RKO (cell line): ENCODE measurements around the gene FMN2.

Experiments used
- DNase-seq: peaks from one replicate; pipeline ENCODE4 v3.0.0-alpha.2; 2016; ENCODE audit warnings: low spot score

FMN2 gene

DNA sequence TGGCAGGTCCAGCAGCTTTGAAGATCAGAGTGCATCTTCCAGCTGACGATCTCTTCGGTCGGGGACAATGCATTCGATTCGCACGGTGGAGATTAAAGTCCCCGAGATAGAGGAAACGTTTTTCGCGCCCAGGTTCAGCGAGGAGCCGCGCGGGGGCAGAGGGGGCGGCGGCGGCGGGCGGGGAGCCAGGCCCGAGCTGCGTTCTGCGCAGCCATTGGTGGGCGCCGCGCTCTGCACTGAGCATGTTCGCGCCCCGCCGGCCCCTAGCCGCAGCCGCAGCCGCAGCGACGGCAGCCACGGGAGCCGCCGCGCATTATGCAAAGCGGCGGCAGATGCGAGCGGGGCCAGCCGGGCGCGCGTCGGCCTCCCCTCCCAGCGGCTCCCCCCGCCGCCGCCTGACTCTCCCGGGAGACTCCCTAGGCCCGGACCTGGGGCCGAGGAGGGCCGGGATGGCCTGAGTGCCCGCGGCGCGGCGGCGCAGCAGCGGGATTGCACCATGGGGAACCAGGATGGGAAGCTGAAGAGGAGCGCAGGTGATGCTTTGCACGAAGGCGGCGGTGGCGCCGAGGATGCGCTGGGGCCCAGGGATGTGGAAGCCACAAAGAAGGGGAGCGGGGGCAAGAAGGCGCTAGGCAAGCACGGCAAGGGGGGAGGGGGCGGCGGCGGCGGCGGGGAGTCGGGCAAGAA, at the start of gene FMN2:
TSS of gene FMN2 (plus strand) at position 270 of the 687 bp plus-strand sequence. CDS start at position 497, 227 bp downstream.
- no peak for DNase-seq

DNA sequence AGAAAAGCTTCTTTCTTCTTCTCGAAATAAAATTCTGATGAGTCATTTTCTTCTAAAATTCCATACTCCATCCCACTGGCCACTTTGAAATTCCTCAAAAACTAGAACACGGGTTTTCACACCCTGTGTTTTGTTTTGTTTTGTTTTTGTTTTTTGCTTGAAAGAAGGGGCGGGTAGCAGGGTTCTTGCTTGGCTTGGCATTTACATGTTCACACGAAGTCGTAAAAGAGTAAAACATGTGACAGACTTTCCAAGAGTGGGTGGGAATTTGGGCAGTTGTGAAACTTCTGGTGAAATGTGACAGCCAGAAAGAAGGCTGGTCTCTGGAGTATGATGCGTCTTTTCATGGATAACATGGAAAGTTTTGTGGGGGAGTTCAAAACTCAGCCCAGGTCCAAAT, 47.1 kb upstream of the FMN2 start:
- no peak for DNase-seq

DNA sequence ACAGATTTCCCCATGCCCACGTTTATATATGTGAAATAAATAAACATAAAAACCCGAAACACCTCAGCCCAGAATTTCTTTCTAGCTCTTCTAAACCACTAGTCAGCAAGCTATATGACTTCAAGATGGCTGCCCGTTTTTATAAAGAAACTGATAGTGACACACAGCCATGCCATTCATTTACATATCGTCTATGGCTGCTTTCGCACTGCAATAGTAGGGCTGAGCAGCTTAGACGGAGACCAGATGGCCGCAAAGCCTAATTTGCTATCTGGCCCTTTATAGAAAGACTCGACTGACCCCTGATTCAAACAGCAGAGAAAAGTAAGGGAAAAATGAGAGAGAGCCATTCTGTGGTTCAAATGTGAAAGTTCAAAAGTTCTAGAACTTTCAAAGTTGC, 45.7 kb upstream of the FMN2 start:
- no peak for DNase-seq

DNA sequence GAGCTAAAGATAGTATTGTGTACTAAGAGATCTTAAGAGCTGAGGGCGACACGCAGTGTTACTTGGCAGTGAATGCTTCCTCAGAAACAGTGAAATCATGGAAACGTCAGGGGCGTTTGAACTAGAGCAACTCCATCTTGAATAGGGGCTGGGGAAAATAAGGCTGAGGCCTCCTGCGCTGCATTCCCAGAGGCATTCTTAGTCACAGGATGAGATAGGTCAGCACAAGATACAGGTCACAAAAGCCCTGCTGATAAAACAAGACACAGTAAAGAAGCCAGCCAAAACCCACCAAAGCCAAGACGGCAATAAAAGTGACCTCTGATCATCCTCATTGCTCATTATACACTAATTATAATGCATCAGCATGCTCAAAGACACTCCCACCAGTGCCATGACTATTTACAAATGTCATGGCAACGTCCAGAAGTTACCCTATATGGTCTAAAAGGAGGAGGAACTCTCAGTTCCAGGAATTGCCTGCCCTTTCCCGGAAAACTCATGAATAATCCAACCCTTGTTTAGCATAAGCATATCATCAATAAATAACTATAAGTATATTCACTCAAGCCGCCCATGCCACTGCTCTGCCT, 37.5 kb upstream of the FMN2 start:
- DNase-seq, result no peak

DNA sequence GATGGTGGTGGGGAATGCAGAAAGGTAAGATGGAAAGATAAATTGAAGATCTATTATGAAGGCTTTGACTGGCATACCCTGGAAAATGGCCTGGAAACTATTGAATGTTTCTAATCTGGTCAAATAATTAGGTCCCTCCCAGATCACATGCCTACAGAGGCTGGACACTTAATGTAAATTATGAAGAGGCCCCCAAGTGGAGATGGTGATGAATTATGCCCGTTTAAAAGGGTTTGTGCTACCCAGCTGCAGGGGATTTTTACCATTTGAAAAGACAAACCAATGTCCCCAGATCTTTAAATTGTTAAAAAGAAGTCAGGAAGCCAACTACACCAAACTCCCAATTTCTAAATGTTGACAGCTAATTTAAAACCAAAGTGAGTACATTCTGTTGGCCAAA, 35.7 kb upstream of the FMN2 start:
- no peak for DNase-seq

DNA sequence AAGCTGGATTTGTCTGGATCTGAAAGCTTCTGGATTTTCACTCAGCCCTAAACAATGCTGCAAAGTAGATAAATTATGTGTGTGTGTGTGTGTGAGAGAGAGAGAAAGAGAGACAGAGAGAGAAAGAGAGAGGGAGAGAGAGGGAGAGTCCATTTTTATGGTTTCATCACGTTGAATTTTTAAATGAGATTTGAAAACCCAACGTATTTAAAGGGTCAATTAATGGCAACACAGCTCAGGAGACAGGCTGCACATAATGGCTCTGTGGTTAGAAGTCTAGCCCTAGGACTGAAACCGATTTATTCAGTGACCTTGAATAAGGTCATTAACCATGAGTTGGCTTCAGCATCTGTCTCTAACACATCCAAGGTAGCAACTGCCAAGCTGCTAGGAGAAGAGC, 35.3 kb upstream of the FMN2 start:
- no peak for DNase-seq

DNA sequence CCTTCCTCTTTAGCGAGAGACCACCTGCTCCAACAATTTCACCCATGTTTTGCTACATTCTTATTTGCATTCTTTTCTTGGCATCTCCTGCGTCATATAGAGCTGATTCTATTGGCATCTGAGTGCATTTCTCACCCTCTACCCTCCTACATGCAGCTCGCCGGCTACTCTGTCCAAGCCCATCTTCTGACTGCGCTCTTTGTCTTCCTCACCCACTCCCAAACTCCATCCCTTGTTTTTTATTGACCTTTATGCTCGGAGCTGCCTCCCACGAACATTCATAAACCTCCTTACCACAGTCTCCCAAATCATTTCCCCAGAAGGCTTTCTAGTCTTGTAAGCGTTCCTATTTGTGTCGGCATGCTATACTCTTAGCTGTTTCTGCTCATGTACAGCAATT, 33.6 kb upstream of the FMN2 start:
- no peak for DNase-seq

DNA sequence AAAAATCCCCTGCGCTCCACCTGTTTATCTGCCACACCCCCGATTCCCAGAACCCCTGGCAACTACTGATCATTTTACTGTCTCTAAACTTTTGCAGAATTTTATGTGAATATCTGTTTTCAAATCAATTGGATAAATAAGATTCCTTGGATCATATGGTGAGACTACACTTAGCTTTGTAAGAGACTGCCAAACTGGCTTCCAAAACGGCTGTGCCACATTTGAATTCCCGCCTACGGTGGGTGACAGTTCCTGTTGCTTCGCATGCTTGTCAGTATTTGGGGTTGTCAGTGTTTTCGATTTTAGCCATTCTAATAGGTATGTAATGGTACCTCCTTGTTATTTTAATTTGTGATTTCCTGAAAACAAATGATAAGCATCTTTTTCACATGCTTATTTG, 22.7 kb upstream of the FMN2 start:
- DNase-seq, result no peak

DNA sequence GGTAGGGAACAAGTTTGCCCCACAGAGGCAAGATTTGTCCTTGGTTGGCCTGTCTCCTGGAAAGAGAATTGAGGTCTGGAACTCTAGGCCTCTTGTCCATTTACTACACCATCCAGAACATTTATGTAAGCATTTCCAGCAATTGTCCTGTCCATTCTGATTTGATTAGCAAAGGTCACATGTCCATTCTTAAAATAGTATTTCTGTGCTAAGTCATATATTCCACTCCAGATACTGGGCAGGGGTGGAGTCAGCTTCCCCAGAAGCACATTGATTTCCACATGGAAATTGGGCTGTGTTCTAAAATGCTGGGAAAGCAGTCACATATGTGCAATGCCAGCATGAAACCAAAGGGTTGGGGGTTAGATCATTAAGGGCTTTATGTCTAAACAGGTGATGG, 21.5 kb upstream of the FMN2 start:
- DNase-seq, result no peak

DNA sequence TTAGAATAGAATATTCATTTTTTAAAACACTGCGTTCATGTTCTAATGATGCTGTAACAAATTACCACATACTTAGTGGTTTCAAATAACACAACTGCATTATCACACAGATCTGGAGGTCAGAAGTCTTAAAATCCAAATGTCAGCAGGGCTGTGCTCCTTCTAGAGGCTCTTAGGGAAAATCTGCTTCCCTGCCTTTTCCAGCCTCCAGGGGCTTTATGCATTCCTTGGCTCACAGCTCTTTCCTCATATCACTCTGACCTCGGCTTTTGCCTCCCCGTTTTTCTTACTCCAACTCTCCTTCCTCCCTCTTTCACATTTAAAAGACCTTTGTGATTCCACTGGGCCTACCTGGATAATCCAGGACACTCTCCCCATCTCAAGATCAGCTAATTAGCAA, 18.6 kb upstream of the FMN2 start:
- DNase-seq, result no peak

DNA sequence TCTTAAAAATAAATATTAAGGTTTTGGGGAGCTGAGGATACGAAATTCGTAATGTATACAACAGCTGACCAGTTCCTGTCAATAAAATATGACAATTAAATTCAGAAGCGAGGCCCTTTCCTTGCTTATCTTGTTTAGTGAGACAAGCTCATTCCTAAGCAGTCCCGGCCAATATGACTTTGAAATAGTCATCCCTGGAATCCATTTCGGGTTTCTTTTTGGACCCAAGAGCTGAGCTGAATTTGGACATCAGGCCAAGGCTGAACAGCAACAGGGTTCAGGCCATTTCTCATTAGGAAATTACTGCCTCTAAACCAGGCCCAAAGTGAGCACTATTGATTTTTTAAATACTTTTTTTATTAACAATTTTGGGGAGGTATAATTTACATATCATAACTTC, 17.3 kb upstream of the FMN2 start:
- DNase-seq, result no peak

DNA sequence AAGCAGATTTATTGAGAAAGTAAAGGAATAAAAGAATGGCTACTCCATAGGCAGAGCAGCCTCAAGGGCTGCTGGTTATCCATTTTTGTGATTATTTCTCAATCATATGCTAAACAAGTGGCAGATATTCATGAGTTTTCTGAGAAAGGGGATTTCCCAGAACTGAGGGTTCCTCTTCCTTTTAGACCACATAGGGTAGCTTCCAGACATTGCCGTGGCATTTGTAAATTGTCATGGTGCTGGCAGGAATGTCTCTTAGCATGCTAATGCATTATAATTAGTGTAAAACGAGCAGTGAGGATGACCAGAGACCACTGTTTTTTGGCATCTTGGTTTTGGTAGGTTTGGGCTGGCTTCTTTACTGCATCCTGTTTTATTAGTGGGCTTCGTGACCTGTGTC, 16.8 kb upstream of the FMN2 start:
- DNase-seq, result no peak

DNA sequence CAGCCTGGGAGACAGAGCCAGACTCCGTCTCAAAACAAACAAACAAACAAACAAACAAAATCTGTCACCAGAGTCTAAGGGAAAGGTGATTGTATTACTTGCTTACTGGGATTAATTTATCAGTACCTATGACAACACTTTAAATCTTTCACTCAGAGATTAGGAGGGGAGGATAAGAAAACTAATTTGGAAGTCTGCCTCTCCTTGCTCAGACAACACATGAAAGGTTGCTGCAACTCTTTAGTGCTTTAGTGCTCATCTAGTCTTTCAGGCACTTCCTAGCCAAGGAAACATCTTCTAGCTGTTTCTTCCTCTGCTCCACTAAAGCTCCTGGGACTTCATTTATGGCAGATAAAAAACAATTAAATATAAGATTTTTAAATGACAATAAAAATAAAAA, 7.3 kb upstream of the FMN2 start:
- DNase-seq, result no peak

DNA sequence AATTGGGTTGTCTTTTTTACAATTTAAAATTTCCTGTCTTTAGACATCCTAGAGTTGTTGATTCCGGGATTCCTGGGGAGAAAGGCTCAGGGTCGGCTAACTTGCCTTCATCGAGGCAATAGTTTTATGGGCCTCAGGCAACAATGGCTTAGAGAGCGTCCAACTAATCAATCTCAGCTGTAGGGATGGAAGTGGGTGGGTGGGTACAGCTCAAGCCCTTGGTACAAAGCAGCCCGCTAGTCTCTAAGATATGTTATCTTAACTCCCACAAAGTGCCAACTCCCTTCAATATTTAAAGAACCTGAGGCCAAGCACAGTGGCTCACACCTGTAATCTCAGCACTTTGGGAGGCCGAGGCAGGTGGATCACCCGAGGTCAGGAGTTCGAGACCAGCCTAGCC, 6.9 kb upstream of the FMN2 start:
- DNase-seq, result no peak

DNA sequence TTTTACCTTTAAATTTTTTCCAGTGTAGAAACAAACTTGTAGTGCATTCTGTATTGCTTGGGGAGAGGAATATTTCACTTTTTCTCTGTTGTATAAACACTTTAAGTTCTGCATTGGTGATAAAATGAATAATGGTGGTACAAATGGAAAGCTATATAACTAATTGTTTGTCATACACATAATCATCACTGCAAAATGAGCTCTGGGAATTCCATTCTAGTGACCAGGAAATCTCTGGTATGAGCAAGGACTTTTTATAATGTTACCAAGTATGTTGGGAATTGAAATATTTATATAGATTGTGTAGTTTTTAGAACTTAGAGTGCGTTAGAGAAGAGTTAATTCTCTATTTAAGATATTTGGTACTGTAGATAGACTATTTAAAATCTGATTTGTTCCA, 5.0 kb upstream of the FMN2 start:
- DNase-seq, result no peak

DNA sequence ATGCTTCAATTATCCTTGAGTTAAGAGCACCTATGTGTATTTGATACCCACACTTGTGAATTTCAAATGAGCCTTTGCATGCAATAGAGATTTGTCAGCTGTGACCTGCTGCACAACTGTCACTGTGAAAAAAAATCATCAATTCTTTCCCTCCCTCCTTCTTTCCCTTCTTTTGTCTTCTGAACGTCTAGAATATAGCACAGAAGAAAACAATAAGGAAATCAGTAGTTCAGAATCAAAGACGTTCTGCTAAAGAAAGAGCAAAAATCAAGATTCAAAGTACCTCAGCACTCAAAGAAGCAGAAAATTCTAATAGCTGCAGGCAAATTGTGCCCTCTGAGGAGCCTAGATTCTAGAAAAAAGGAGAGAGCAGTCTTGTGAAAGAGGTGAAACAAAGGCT, 1.7 kb upstream of the FMN2 start:
- no peak for DNase-seq

DNA sequence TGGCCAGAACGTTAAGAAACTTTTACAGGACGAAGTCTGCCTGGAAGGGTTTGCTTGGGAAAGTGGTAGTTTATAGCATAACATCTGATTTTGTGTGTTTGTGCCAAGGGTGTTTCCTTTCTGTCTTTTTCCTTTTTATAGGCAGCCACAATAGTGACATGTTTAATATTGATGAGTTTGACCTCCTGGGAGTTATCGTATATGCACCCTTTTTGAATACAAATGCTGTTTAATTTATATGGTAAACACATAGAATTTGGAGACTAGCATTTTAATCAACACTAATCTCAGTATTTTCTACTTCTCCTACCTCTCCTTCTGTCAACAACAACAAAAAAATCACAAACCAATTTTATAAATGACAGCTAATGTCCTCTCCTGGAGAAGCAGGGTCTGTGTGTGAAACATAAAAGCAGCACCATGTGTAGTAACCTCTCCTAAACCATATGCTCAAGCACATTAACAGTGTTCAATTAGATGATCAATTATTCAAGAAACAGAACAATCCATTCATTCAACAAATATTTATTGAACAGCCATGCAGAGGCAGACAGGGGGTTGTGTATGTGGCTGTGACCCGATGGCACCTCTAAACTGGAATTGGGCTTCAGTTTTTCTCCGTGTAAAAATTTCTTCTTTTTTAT, 604 bp upstream of the FMN2 start:
- no peak for DNase-seq

DNA sequence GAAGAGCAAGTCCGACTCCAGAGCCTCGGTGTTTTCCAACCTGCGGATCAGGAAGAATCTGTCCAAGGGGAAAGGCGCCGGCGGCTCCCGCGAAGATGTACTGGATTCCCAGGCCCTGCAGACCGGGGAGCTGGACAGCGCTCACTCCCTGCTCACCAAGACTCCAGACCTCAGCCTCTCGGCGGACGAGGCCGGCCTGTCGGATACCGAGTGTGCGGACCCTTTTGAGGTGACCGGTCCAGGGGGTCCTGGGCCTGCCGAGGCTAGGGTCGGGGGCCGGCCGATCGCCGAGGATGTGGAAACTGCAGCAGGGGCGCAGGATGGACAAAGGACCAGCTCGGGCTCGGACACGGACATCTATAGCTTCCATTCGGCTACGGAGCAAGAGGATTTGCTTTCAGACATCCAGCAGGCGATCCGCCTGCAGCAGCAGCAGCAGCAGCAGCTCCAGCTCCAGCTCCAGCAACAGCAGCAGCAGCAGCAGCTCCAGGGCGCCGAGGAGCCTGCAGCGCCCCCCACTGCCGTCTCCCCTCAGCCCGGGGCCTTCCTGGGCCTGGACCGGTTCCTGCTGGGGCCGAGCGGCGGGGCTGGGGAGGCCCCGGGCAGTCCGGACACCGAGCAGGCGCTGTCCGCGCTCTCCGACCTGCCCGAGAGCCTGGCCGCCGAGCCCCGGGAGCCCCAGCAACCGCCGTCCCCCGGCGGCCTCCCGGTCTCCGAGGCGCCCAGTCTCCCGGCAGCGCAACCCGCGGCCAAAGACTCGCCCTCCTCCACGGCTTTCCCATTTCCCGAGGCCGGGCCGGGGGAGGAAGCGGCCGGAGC, 827 bp downstream of the FMN2 start:
- no peak for DNase-seq

DNA sequence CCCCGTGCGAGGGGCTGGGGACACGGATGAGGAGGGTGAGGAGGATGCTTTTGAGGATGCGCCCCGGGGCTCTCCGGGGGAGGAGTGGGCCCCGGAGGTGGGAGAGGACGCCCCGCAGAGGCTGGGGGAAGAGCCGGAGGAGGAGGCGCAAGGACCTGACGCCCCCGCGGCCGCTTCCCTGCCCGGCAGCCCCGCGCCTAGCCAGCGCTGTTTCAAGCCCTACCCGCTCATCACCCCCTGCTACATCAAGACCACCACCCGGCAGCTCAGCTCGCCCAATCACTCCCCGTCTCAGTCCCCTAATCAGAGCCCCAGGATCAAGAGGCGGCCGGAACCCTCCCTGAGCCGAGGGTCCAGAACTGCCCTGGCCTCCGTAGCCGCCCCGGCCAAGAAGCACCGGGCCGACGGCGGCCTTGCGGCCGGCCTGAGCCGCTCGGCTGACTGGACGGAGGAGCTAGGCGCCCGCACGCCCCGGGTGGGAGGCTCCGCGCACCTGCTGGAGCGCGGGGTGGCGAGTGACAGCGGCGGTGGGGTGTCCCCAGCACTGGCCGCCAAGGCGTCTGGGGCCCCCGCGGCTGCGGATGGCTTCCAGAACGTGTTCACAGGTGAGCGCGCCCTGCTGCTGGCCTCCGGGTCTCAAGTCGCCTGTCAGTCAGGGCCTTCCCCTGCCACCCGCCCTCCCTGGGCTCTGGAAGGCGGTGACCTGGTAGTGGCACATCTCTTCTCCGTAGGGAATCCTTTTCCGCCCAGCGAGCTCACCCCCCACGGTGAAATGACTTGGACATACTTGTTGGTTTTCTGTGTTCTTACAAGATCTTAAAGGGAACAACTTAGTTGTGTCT, 1.7 kb downstream of the FMN2 start:
- DNase-seq, result no peak

DNA sequence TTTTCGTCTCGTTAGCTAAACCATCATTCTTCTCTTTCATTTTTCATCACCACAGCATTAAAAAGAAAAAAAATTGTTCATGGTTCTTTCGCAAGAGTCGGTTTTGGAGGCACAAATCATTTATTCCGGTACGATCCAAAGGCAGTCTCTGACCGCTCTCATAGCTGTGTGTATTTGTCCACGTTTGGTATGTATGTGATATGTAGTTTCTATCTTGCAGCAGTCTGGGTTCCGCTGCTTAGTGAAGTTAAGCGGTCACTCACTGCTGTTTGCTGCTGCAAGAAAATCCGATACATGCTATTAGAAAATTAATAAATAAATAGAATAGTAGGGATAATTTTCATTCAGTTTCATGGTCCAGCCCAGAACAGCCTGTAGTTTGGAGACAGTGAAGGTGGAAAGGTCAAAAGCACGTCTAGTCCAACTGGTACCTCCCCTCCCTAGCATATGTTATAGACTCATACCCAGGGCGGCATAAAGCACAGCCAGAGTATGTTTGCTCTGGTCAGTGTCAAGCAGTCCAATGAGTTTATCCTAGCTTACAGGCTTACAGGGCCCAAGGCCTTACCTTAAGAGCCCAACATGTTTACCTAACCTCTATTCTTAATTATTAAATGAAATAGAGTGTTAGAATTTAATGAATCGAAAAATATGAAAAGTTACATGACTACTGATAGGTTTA, 2.5 kb downstream of the FMN2 start:
- no peak for DNase-seq

DNA sequence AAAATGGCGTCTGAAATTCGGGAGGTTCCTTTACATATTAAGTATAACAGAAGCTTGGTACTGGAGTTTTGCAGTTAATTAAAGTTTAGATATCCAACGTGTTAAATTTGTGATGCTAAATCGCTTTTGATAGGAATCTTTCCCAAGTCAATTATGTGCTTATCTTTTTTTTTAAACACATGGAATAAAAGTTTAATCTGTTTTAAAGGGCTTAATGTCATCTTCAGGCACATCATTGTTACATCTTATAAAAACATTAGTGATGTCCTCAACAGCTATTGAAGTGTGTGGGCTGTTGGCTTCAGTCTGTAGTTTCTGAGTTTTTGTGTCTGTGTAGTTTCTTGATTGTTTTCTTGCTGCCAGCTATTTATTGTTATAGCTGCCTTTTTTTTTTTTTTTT, 5.3 kb downstream of the FMN2 start:
- no peak for DNase-seq
